HEK293 (cell line): ENCODE data around the gene ACTL8.
A peak's percentile ranks its signal among the peaks of the same experiment; 100 is the strongest.

Experiments used
- BCL11A ChIP-seq: fragments of 450-650 bp; formaldehyde crosslinking; IDR thresholded peaks from 2 replicates; pipeline ENCODE4 v1.5.1; 2016; ENCODE audit warnings: low read depth, missing biosample characterization, missing genetic modification characterization
- GLIS2 ChIP-seq: fragments of 450-650 bp; formaldehyde crosslinking; IDR thresholded peaks from 2 replicates; pipeline ENCODE4 v1.5.1; 2016; ENCODE audit warnings: missing biosample characterization, missing genetic modification characterization
- IKZF3 ChIP-seq: fragments of 450-650 bp; IDR thresholded peaks from 2 replicates; pipeline ENCODE4 v1.5.0; 2018; ENCODE audit warnings: missing biosample characterization, mild to moderate bottlenecking, missing genetic modification characterization, moderate library complexity
- KLF1 ChIP-seq: fragments of 450-650 bp; formaldehyde crosslinking; IDR thresholded peaks from 2 replicates; pipeline ENCODE4 v1.5.1; 2016; ENCODE audit warnings: missing biosample characterization, missing genetic modification characterization
- SETDB1 ChIP-seq: IDR thresholded peaks from one replicate; pipeline ENCODE4 v1.6.1; 2017; ENCODE audit warnings: mild to moderate bottlenecking, low read length, moderate library complexity, mixed read lengths; ENCODE audit not compliant: insufficient read length
- TRIM28 ChIP-seq: IDR thresholded peaks from 2 replicates; pipeline ENCODE4 v1.6.1; 2011; ENCODE audit warnings: low read length, control low read depth, borderline replicate concordance
- YY2 ChIP-seq: fragments of 450-650 bp; formaldehyde crosslinking; IDR thresholded peaks from 2 replicates; pipeline ENCODE4 v1.5.1; 2016; ENCODE audit warnings: missing biosample characterization, missing genetic modification characterization
- ZBTB10 ChIP-seq: fragments of 450-650 bp; formaldehyde crosslinking; IDR thresholded peaks from 2 replicates; pipeline ENCODE4 v1.5.1; 2016; ENCODE audit warnings: missing biosample characterization, missing genetic modification characterization
- ZBTB11 ChIP-seq: fragments of 450-650 bp; formaldehyde crosslinking; conservative IDR thresholded peaks from 2 replicates; pipeline ENCODE4 v1.5.1; 2016; ENCODE audit warnings: low read depth, missing biosample characterization, missing genetic modification characterization
- ZBTB8A ChIP-seq: fragments of 450-650 bp; formaldehyde crosslinking; IDR thresholded peaks from 2 replicates; pipeline ENCODE4 v1.5.1; 2016; ENCODE audit warnings: missing biosample characterization, missing genetic modification characterization
- ZEB2 ChIP-seq: fragments of 450-650 bp; formaldehyde crosslinking; IDR thresholded peaks from 2 replicates; pipeline ENCODE4 v1.5.1; 2016; ENCODE audit warnings: missing biosample characterization, missing genetic modification characterization
- ZNF140 ChIP-seq: fragments of 450-650 bp; formaldehyde crosslinking; IDR thresholded peaks from 2 replicates; pipeline ENCODE4 v1.5.1; 2016; ENCODE audit warnings: missing biosample characterization, missing genetic modification characterization
- ZNF148 ChIP-seq: fragments of 450-650 bp; formaldehyde crosslinking; IDR thresholded peaks from 2 replicates; pipeline ENCODE4 v1.5.0; 2017; ENCODE audit warnings: missing biosample characterization, missing genetic modification characterization, borderline replicate concordance
- ZNF202 ChIP-seq: fragments of 450-650 bp; formaldehyde crosslinking; IDR thresholded peaks from 2 replicates; pipeline ENCODE4 v1.5.1; 2016; ENCODE audit warnings: missing biosample characterization, missing genetic modification characterization, borderline replicate concordance
- ZNF239 ChIP-seq: fragments of 450-650 bp; formaldehyde crosslinking; IDR thresholded peaks from 2 replicates; pipeline ENCODE4 v1.5.1; 2016; ENCODE audit warnings: missing biosample characterization, missing genetic modification characterization
- ZNF274 ChIP-seq, 2 experiments: fragments of 200-500 bp in 1 of 2; fragments of 450-650 bp in 1 of 2; sonication (Bioruptor generic) in 1 of 2; formaldehyde crosslinking in 1 of 2; IDR thresholded peaks; 2 replicates each; pipeline versions ENCODE4 v1.5.1 to v1.6.1; 2014 to 2016; ENCODE audit warnings: borderline replicate concordance in 1 of 2, inconsistent platforms in 1 of 2, low read length in 1 of 2, missing biosample characterization in 1 of 2, missing genetic modification characterization in 1 of 2
- ZNF354C ChIP-seq: fragments of 450-650 bp; formaldehyde crosslinking; IDR thresholded peaks from 2 replicates; pipeline ENCODE4 v1.5.1; 2016; ENCODE audit warnings: missing biosample characterization, missing genetic modification characterization, low read depth, borderline replicate concordance
- ZNF394 ChIP-seq: fragments of 450-650 bp; formaldehyde crosslinking; IDR thresholded peaks from 2 replicates; pipeline ENCODE4 v1.5.1; 2016; ENCODE audit warnings: missing biosample characterization, missing genetic modification characterization, mild to moderate bottlenecking, moderate library complexity, borderline replicate concordance
- ZNF558 ChIP-seq: fragments of 450-650 bp; formaldehyde crosslinking; IDR thresholded peaks from 2 replicates; pipeline ENCODE4 v1.5.1; 2016; ENCODE audit warnings: missing biosample characterization, missing genetic modification characterization
- ZNF610 ChIP-seq: fragments of 450-650 bp; formaldehyde crosslinking; IDR thresholded peaks from 2 replicates; pipeline ENCODE4 v1.5.1; 2016; ENCODE audit warnings: missing biosample characterization, missing genetic modification characterization, borderline replicate concordance
- ZNF624 ChIP-seq: fragments of 450-650 bp; formaldehyde crosslinking; IDR thresholded peaks from 2 replicates; pipeline ENCODE4 v1.5.1; 2017; ENCODE audit warnings: missing biosample characterization, missing genetic modification characterization
- ZNF626 ChIP-seq: fragments of 450-650 bp; sonication (Bioruptor Pico); formaldehyde crosslinking; IDR thresholded peaks from 2 replicates; pipeline ENCODE4 v1.5.1; 2018; ENCODE audit warnings: missing biosample characterization, missing genetic modification characterization, inconsistent platforms
- ZNF639 ChIP-seq: fragments of 450-650 bp; formaldehyde crosslinking; IDR thresholded peaks from 2 replicates; pipeline ENCODE4 v1.5.1; 2016; ENCODE audit warnings: missing biosample characterization, missing genetic modification characterization
- ZNF660 ChIP-seq: fragments of 450-650 bp; IDR thresholded peaks from 2 replicates; pipeline ENCODE4 v1.5.1; 2018; ENCODE audit warnings: missing biosample characterization, mild to moderate bottlenecking, missing genetic modification characterization
- ZNF670 ChIP-seq: fragments of 450-650 bp; formaldehyde crosslinking; IDR thresholded peaks from 2 replicates; pipeline ENCODE4 v1.5.1; 2016; ENCODE audit warnings: missing biosample characterization, missing genetic modification characterization, low read depth
- ZNF792 ChIP-seq: fragments of 450-650 bp; formaldehyde crosslinking; IDR thresholded peaks from 2 replicates; pipeline ENCODE4 v1.5.1; 2016; ENCODE audit warnings: missing biosample characterization, missing genetic modification characterization
- TF ChIP-seq, protein P1 (sequence below): fragments of 450-650 bp; formaldehyde crosslinking; IDR thresholded peaks from 2 replicates; pipeline ENCODE4 v1.5.1; 2016; ENCODE audit warnings: missing biosample characterization, missing genetic modification characterization

ACTL8 gene

DNA sequence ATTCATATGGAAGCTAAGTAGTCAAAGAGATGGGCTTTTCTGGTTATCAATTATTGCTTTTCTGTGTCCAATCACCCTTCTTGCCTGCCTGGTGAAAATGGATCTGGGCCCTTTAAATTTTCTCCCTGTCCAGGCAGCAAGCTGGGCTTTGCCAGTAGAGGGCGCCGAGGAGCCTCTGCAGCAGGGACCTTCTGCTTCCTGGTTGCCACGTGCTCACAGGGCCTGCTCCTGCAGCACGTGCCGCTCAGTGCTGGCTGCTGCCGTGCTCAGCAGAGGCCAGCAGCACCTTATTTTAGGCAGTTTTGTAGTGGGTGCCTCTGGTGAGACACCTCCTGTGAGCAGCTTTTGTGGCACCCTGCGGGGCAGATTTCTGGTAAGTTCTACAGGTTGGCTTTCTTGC, 4.0 kb downstream of the ACTL8 start (continued):
- no peak for TF ChIP-seq ZBTB10 (tag by site-specific recombination)
- no peak for TF ChIP-seq ZBTB8A (tag by site-specific recombination)
- peak; percentile 98 for TF ChIP-seq SETDB1
- TF ChIP-seq ZNF239 (tag by site-specific recombination), result no peak
- no peak for TF ChIP-seq ZNF670 (tag by site-specific recombination)
- TF ChIP-seq ZNF624 (tag by site-specific recombination), result no peak
- no peak for TF ChIP-seq ZEB2 (tag by site-specific recombination)
- TF ChIP-seq GLIS2 (tag by site-specific recombination), result no peak
- no peak for TF ChIP-seq KLF1 (tag by site-specific recombination)
- no peak for TF ChIP-seq ZNF558 (tag by site-specific recombination)
- TF ChIP-seq, protein P1, sequence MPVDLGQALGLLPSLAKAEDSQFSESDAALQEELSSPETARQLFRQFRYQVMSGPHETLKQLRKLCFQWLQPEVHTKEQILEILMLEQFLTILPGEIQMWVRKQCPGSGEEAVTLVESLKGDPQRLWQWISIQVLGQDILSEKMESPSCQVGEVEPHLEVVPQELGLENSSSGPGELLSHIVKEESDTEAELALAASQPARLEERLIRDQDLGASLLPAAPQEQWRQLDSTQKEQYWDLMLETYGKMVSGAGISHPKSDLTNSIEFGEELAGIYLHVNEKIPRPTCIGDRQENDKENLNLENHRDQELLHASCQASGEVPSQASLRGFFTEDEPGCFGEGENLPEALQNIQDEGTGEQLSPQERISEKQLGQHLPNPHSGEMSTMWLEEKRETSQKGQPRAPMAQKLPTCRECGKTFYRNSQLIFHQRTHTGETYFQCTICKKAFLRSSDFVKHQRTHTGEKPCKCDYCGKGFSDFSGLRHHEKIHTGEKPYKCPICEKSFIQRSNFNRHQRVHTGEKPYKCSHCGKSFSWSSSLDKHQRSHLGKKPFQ, result no peak
- no peak for TF ChIP-seq BCL11A
- no peak for TF ChIP-seq ZNF639 (tag by site-specific recombination)
- TF ChIP-seq ZNF626 (tag by site-specific recombination), result peak; percentile 85; the same call in 1 of the 2 replicates
- TF ChIP-seq TRIM28, result peak; percentile 98; the same call in 1 of the 2 replicates
- no peak for TF ChIP-seq ZNF202 (tag by site-specific recombination)
- peak; percentile 71; the same call in 1 of the 2 replicates for TF ChIP-seq ZNF660
- no peak for TF ChIP-seq ZNF140 (tag by site-specific recombination)
- no peak for TF ChIP-seq ZNF148
- no peak for TF ChIP-seq ZNF394
- TF ChIP-seq ZNF610 (tag by site-specific recombination), result no peak; the same call in 1 of the 2 replicates
- no peak for TF ChIP-seq ZNF274 (IDR thresholded peaks at IDR 0.05; ENCODE audit: low read length)
- TF ChIP-seq ZNF274 (tag by site-specific recombination; IDR thresholded peaks at IDR 0.05; ENCODE audit: borderline replicate concordance), result no peak
- no peak for TF ChIP-seq ZNF354C
- no peak for TF ChIP-seq YY2 (tag by site-specific recombination)
- no peak for TF ChIP-seq ZBTB11
- no peak for TF ChIP-seq IKZF3 (tag by site-specific recombination)
- no peak for TF ChIP-seq ZNF792 (tag by site-specific recombination)
